ENCODE data around the gene PHF2. TPM values are rescaled to one million over a fixed set of nuclear protein-coding genes. Genes with fewer than 3 reads are reported as not detected.

The PHF2 gene
- total and polyA plus RNA-seq, 2 of the 8 experiments (the other 6 are each of a cell fraction or from before 2014, with no cell fraction given) = 3.4 to 9.4 TPM

DNA sequence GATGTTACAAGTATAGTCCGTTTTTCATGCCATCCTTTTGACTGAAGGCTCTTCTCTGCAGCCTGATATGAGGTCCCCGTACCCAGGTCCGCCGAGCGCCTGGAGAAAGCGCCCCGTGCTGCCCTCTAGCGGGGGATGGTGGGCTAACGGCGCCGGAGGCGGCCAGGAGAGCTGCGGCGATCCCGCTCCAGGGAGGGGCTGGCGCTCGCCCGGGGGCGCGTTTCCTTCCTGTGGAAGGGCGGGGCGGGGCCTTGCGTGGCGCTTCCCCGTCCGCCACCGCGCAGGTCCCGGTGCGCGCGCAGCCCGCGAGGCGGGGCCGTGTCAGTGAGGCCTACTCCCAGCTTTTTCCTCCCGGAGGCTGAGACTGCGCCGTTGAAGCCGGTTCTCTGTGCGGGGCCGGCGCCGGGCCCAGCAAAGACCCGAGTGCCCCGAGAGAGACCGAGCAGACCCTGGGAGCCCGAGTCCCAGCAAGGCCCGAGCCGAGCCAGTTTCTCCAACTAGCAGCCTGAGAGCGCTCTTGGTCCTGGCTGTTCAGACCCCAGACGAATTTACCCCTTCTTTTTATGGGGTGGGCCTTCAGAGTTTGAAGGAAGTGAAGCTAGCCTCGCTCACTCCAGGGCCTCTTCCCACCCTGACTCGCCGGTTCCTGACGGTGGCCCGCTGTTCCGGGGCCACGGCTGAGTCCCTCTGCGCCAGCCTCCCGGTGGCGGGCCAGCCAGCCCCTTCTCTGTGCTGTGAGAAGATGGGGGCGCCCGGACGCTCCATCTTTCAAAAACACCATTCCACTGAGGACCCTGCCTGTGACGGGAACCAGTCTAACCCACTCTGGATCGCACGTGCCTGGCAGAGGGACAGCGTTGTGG, 9.7 kb upstream of the PHF2 start (continued):
- TF ChIP-seq KDM1A (IDR thresholded peaks at IDR 0.05; ENCODE audit: borderline replicate concordance, low read length) (no peak), SP1 (IDR thresholded peaks at IDR 0.05; ENCODE audit: low read depth, low read length) (no peak), EGR1 (IDR thresholded peaks at IDR 0.05; ENCODE audit: borderline replicate concordance, low read depth, low read length) (no peak), TCF12 (IDR thresholded peaks at IDR 0.05; ENCODE audit: low read depth, low read length) (0 out of 2 replicates have a peak, but pooled peaks have one; percentile 12), EP300 (IDR thresholded peaks at IDR 0.05; ENCODE audit: borderline replicate concordance in 1 of 2, low read depth in 2 of 2, low read length in 2 of 2) (no peak), CHD1 (IDR thresholded peaks at IDR 0.05; ENCODE audit: low read depth, low read length) (no peak), SIRT6 (IDR thresholded peaks at IDR 0.05; ENCODE audit: low read length) (no peak), KDM5A (IDR thresholded peaks at IDR 0.05; ENCODE audit: low read length) (no peak), ZNF274 (IDR thresholded peaks at IDR 0.05; ENCODE audit: borderline replicate concordance, extremely low read depth, low read length) (no peak), CBX5 (IDR thresholded peaks at IDR 0.05; ENCODE audit: low read depth, low read length) (no peak), GABPA (IDR thresholded peaks at IDR 0.05; ENCODE audit: borderline replicate concordance, insufficient read depth, low read length) (peak; percentile 54; the same call in 1 of the 2 replicates), BCL11A (IDR thresholded peaks at IDR 0.05; ENCODE audit: low read depth in 2 of 2, low read length in 2 of 2) (no peak), HDAC2 (IDR thresholded peaks at IDR 0.05; ENCODE audit: borderline replicate concordance in 1 of 2, low read depth in 2 of 2, low read length in 2 of 2) (peak; percentile 53 to 85; a peak in 2 of 4 replicates), TEAD4 (IDR thresholded peaks at IDR 0.05; ENCODE audit: low read depth, low read length) (no peak), EZH2 (IDR thresholded peaks at IDR 0.05; ENCODE audit: low read depth, low read length, severe bottlenecking) (no peak), TBP (IDR thresholded peaks at IDR 0.05; ENCODE audit: low read depth, low read length) (no peak), POLR2AphosphoS5 (IDR thresholded peaks at IDR 0.05; ENCODE audit: low read depth, low read length) (peak; percentile 47; the same call in 1 of the 2 replicates)
- TF ChIP-seq, protein P1, sequence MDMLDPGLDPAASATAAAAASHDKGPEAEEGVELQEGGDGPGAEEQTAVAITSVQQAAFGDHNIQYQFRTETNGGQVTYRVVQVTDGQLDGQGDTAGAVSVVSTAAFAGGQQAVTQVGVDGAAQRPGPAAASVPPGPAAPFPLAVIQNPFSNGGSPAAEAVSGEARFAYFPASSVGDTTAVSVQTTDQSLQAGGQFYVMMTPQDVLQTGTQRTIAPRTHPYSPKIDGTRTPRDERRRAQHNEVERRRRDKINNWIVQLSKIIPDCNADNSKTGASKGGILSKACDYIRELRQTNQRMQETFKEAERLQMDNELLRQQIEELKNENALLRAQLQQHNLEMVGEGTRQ (IDR thresholded peaks at IDR 0.05; ENCODE audit: low read length) = no peak
- TF ChIP-seq, protein P2, sequence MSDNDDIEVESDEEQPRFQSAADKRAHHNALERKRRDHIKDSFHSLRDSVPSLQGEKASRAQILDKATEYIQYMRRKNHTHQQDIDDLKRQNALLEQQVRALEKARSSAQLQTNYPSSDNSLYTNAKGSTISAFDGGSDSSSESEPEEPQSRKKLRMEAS (IDR thresholded peaks at IDR 0.05) = no peak
- TF ChIP-seq, protein P3, sequence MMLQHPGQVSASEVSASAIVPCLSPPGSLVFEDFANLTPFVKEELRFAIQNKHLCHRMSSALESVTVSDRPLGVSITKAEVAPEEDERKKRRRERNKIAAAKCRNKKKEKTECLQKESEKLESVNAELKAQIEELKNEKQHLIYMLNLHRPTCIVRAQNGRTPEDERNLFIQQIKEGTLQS (IDR thresholded peaks at IDR 0.05; ENCODE audit: insufficient read depth, low read depth, low read length) = no peak
- TF ChIP-seq, protein P4, sequence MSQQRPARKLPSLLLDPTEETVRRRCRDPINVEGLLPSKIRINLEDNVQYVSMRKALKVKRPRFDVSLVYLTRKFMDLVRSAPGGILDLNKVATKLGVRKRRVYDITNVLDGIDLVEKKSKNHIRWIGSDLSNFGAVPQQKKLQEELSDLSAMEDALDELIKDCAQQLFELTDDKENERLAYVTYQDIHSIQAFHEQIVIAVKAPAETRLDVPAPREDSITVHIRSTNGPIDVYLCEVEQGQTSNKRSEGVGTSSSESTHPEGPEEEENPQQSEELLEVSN (IDR thresholded peaks at IDR 0.05) = 0 out of 2 replicates have a peak, but pooled peaks have one; percentile 6

Measured in H1 (cell line).